ENCODE results near the gene CDK5.

- TF ChIP-seq CTCF (IDR thresholded peaks at IDR 0.05 in 4 of 5, conservative IDR thresholded peaks at IDR 0.05 in 1 of 5), result no peak
- TF ChIP-seq POLR2A (IDR thresholded peaks at IDR 0.05), result no peak
Measured at GRCh38 chr7:151074817-151075661, 17.3 kb upstream of the CDK5 start.
